Sigmoid colon (tissue), 7 donors: ENCODE data around the gene UBAP2. TPM values are rescaled to one million over a fixed set of nuclear protein-coding genes. Genes with fewer than 3 reads are reported as not detected.

Experiments used
- DNase-seq: peaks from one replicate; pipeline ENCODE4 v3.0.0-alpha.2; 2019
- H3K27ac ChIP-seq, 4 donors: fragments of 200-600 bp; sonication (generic); one replicate each; pipeline ENCODE4 v1.5.1; 2016 to 2019; ENCODE audit warnings: mild to moderate bottlenecking in 1 of 4
- H3K27me3 ChIP-seq, 3 donors: fragments of 200-600 bp; sonication (generic); one replicate each; pipeline ENCODE4 v1.5.1; 2019; ENCODE audit warnings: mild to moderate bottlenecking in 1 of 3
- H3K36me3 ChIP-seq, 4 donors: fragments of 200-600 bp; sonication (generic); one replicate each; pipeline ENCODE4 v1.5.1; 2016 to 2019
- H3K4me1 ChIP-seq, 4 donors: fragments of 200-600 bp; sonication (generic); one replicate each; pipeline ENCODE4 v1.5.1; 2017 to 2019
- H3K4me3 ChIP-seq, 4 donors: fragments of 200-600 bp; sonication (generic); one replicate each; pipeline ENCODE4 v1.5.1; 2017 to 2019; ENCODE audit warnings: mild to moderate bottlenecking in 2 of 4, moderate library complexity in 1 of 4
- H3K9me3 ChIP-seq, 4 donors: fragments of 200-600 bp in 3 of 4; sonication (generic) in 3 of 4; one replicate each; pipeline versions ENCODE4 v1.5.1 to v1.6.1; 2013 to 2019
- CTCF ChIP-seq, 4 experiments: fragments of 450-650 bp in 3 of 4; fragments of 200-600 bp in 1 of 4; IDR thresholded peaks; one replicate each; pipeline ENCODE4 v1.5.1; 2016 to 2019; ENCODE audit warnings: antibody characterized with exemption in 4 of 4, mild to moderate bottlenecking in 3 of 4, moderate library complexity in 2 of 4
- EP300 ChIP-seq, 4 donors: sonication (generic); formaldehyde crosslinking; IDR thresholded peaks; one replicate each; pipeline ENCODE4 v1.6.1; 2017; ENCODE audit warnings: antibody characterized with exemption in 4 of 4
- POLR2A ChIP-seq, 2 donors: fragments of 450-650 bp; IDR thresholded peaks; one replicate each; pipeline ENCODE4 v1.6.1; 2016; ENCODE audit warnings: antibody characterized with exemption in 2 of 2, mild to moderate bottlenecking in 2 of 2, moderate library complexity in 2 of 2
- POLR2AphosphoS5 ChIP-seq, 4 donors: sonication (generic); formaldehyde crosslinking; IDR thresholded peaks; one replicate each; pipeline ENCODE4 v1.6.1; 2017; ENCODE audit warnings: antibody characterized with exemption in 4 of 4
- WGBS, 2 donors: extraction: QIAGEN DNeasy Blood & Tissue Kit; methylation state at CpG; one replicate each; pipeline ENCODE4 v1.1.7; 2013; 5-methylcytosine and 5-hydroxymethylcytosine counted together
- intact Hi-C: fragments of 100-400 bp; cut with DNase I; formaldehyde crosslinking; loops from one replicate; pipeline ENCODE4 v1.15.1; 2023
- polyA plus RNA-seq, 3 donors: library from polyadenylated mRNA; stranded (reverse); fragments of 200-250 nt; gene quantifications; one replicate each; pipeline ENCODE4 v1.2.3, GENCODE V29; 2013
- total RNA-seq, 4 donors: library from RNA; depleted of rRNA; stranded (reverse); fragments of >200 nt; gene quantifications; one replicate each; pipeline ENCODE4 v1.1.0, GENCODE V29; 2016
- donor health status: healthy with polysubstance abuse.
- donor health status: Bipolar disorder and iron deficiency.
- donor health status: healthy.

The UBAP2 gene
- total and polyA plus RNA-seq, 7 donors, result 6.6 to 50.4 (median 28.8) TPM

- no peak overlapping the region for H3K4me3 ChIP-seq
- no peaks in the 10 kb centered on the region for H3K36me3 ChIP-seq
- H3K9me3 ChIP-seq, result no peaks in the 10 kb centered on the region
- TF ChIP-seq EP300 (IDR thresholded peaks at IDR 0.05), result no peak
- no peak for TF ChIP-seq POLR2A (IDR thresholded peaks at IDR 0.05)
- no peak for TF ChIP-seq POLR2AphosphoS5 (IDR thresholded peaks at IDR 0.05)
- no peak for TF ChIP-seq CTCF (IDR thresholded peaks at IDR 0.05)
- 87 to 90% methylated on average over 6 of the region's 6 CpGs for WGBS, 2 donors
- no peaks in the 10 kb centered on the region for H3K27me3 ChIP-seq
- intact Hi-C loops, result no loop called here
- peaks cover 0 to 21% (median 8%) of the 10 kb centered on the region in 4 donors for H3K4me1 ChIP-seq
- DNase-seq, result no peak
- H3K27ac ChIP-seq, result peak overlapping the region in 1 of 4 donors; percentile 66
These were observed 14.0 kb downstream of the UBAP2 start for GRCh38 chr9:34034698-34035065.

GRCh38 chr9:34032631-34033030, 16.1 kb downstream of the UBAP2 start:
- Histone ChIP-seq H3K4me3 (no peak overlapping the region), H3K36me3 (peaks cover 0 to 10% (median 0%) of the 10 kb centered on the region in 4 donors), H3K9me3 (no peaks in the 10 kb centered on the region), H3K4me1 (peaks cover 0 to 21% (median 8%) of the 10 kb centered on the region in 4 donors), H3K27ac (no peak overlapping the region), H3K27me3 (no peaks in the 10 kb centered on the region)
- WGBS, 2 donors, result 79% methylated on average over 7 of the region's 7 CpGs
- no peak for DNase-seq
- intact Hi-C loops, result no loop called here
- TF ChIP-seq POLR2A (IDR thresholded peaks at IDR 0.05) (no peak), POLR2AphosphoS5 (IDR thresholded peaks at IDR 0.05) (no peak), EP300 (IDR thresholded peaks at IDR 0.05) (no peak), CTCF (IDR thresholded peaks at IDR 0.05) (no peak)

- intact Hi-C loops, result no loop called here
- no peaks in the 10 kb centered on the region for H3K9me3 ChIP-seq
- no peak overlapping the region for H3K4me3 ChIP-seq
- peaks cover 0 to 18% (median 12%) of the 10 kb centered on the region in 4 donors for H3K4me1 ChIP-seq
- 97 to 98% methylated on average over 11 of the region's 11 CpGs for WGBS, 2 donors
- no peak for DNase-seq
- no peak overlapping the region for H3K27ac ChIP-seq
- peaks cover 0 to 10% (median 0%) of the 10 kb centered on the region in 4 donors for H3K36me3 ChIP-seq
- TF ChIP-seq EP300 (IDR thresholded peaks at IDR 0.05) (no peak), POLR2AphosphoS5 (IDR thresholded peaks at IDR 0.05) (no peak), CTCF (IDR thresholded peaks at IDR 0.05) (no peak)
- no peaks in the 10 kb centered on the region for H3K27me3 ChIP-seq
These were observed 20.7 kb downstream of the UBAP2 start for GRCh38 chr9:34027845-34028574.

GRCh38 chr9:34025811-34026210, 22.9 kb downstream of the UBAP2 start:
- H3K4me3 ChIP-seq, result no peak overlapping the region
- peaks cover 0 to 10% (median 0%) of the 10 kb centered on the region in 4 donors for H3K36me3 ChIP-seq
- intact Hi-C loops, result no loop called here
- H3K27me3 ChIP-seq, result no peaks in the 10 kb centered on the region
- peaks cover 0 to 24% (median 14%) of the 10 kb centered on the region in 4 donors for H3K4me1 ChIP-seq
- peak overlapping the region in 3 of 4 donors; percentile 29 to 70 (median 35) for H3K27ac ChIP-seq
- WGBS, 2 donors, result 84 to 85% methylated on average over 5 of the region's 5 CpGs
- TF ChIP-seq EP300 (IDR thresholded peaks at IDR 0.05), result no peak
- no peak for TF ChIP-seq POLR2A (IDR thresholded peaks at IDR 0.05)
- no peak for TF ChIP-seq CTCF (IDR thresholded peaks at IDR 0.05)
- TF ChIP-seq POLR2AphosphoS5 (IDR thresholded peaks at IDR 0.05), result no peak
- H3K9me3 ChIP-seq, result no peaks in the 10 kb centered on the region
- no peak for DNase-seq
